GM04504 (cell line): Measurements from ENCODE around the gene EZR.

Source experiments
- DNase-seq: peaks from one replicate; pipeline ENCODE4 v3.0.0-alpha.2; 2012; ENCODE audit warnings: low read depth

The EZR gene

GRCh38 chr6:158817728-158818580 is 1.2 kb downstream of the EZR start:
- DNase-seq, result no peak

GRCh38 chr6:158816803-158817727 is 2.1 kb downstream of the EZR start:
- no peak for DNase-seq

GRCh38 chr6:158816329-158816728 is 2.8 kb downstream of the EZR start:
- no peak for DNase-seq

- no peak for DNase-seq
Observed at GRCh38 chr6:158815907-158816306, 3.3 kb downstream of the EZR start.

- no peak for DNase-seq
Observed at GRCh38 chr6:158815379-158815724, 3.8 kb downstream of the EZR start.

GRCh38 chr6:158813032-158813431 is 6.1 kb downstream of the EZR start:
- DNase-seq, result no peak

GRCh38 chr6:158812611-158813010 is 6.6 kb downstream of the EZR start:
- DNase-seq, result no peak

GRCh38 chr6:158810155-158811095 is 8.7 kb downstream of the EZR start:
- DNase-seq, result no peak

- DNase-seq, result no peak
Observed at GRCh38 chr6:158808941-158809678, 10.1 kb downstream of the EZR start.

GRCh38 chr6:158808442-158808833 is 10.7 kb downstream of the EZR start:
- DNase-seq, result no peak

GRCh38 chr6:158807515-158808441 is 11.4 kb downstream of the EZR start:
- no peak for DNase-seq

GRCh38 chr6:158805698-158806377 is 13.3 kb downstream of the EZR start:
- DNase-seq, result no peak

- DNase-seq, result no peak
Observed at GRCh38 chr6:158804207-158804606, 15.0 kb downstream of the EZR start.

GRCh38 chr6:158803733-158804143 is 15.4 kb downstream of the EZR start:
- DNase-seq, result no peak

GRCh38 chr6:158801655-158802294 is 17.4 kb downstream of the EZR start:
- DNase-seq, result no peak

GRCh38 chr6:158799051-158799792 is 19.9 kb downstream of the EZR start:
- DNase-seq, result no peak

GRCh38 chr6:158798311-158798710 is 20.9 kb downstream of the EZR start:
- no peak for DNase-seq
